Gastrocnemius medialis (tissue), 4 donors: ENCODE measurements around the gene GID8. TPM values are rescaled to one million over a fixed set of nuclear protein-coding genes. Genes with fewer than 3 reads are reported as not detected.
"Not testable (repeated sequence)": the region's sequence is repeated elsewhere in the genome, so short reads cannot be mapped to it uniquely, and the experiment has no call there.

ENCODE experiments used
- ATAC-seq, 2 donors: fragments of 150-250 bp; one replicate each; pipeline ENCODE4 v1.9.1; 2016
- DNase-seq, 2 donors: peaks; one replicate each; pipeline ENCODE4 v3.0.0-alpha.2; 2019
- H3K27ac ChIP-seq, 4 donors: fragments of 200-600 bp; sonication (generic); 1 replicate in 1 of 4; 2 replicates in 3 of 4; pipeline ENCODE4 v1.5.1; 2016 to 2018; ENCODE audit warnings: mild to moderate bottlenecking in 2 of 4, moderate library complexity in 1 of 4
- H3K27me3 ChIP-seq, 3 donors: fragments of 200-600 bp; sonication (generic) in 2 of 3; 1 replicate in 1 of 3; 2 replicates in 2 of 3; pipeline versions ENCODE4 v1.5.1 to v1.6.0; 2016 to 2019; ENCODE audit warnings: mild to moderate bottlenecking in 1 of 3, moderate library complexity in 1 of 3
- H3K36me3 ChIP-seq, 2 donors: fragments of 200-600 bp; sonication (generic) in 1 of 2; one replicate each; pipeline ENCODE4 v1.5.1; 2017 to 2018
- H3K4me1 ChIP-seq, 2 donors: fragments of 200-600 bp; sonication (generic) in 1 of 2; one replicate each; pipeline ENCODE4 v1.5.1; 2016 to 2017; ENCODE audit warnings: mild to moderate bottlenecking in 2 of 2
- H3K4me3 ChIP-seq, 4 donors: fragments of 200-600 bp; sonication (generic) in 3 of 4; 1 replicate in 1 of 4; 2 replicates in 3 of 4; pipeline ENCODE4 v1.5.1; 2016 to 2019; ENCODE audit warnings: mild to moderate bottlenecking in 2 of 4
- H3K9me3 ChIP-seq, 3 donors: fragments of 200-600 bp; sonication (generic) in 2 of 3; 1 replicate in 1 of 3; 2 replicates in 2 of 3; pipeline ENCODE4 v1.5.1; 2016 to 2019
- POLR2A ChIP-seq, 2 donors: fragments of 450-650 bp; IDR thresholded peaks; one replicate each; pipeline ENCODE4 v1.6.1; 2017; ENCODE audit warnings: antibody characterized with exemption in 2 of 2, mild to moderate bottlenecking in 2 of 2, moderate library complexity in 2 of 2
- in situ Hi-C, 4 donors: fragments of 200-750 bp; cut with MboI; loops; one replicate each; pipeline versions ENCODE4 v1.15.0 to v1.8.0; 2017; ENCODE audit warnings: low sequenced_read_pairs in 4 of 4
- intact Hi-C: fragments of 100-400 bp; cut with DNase I; formaldehyde crosslinking; loops from one replicate; pipeline ENCODE4 v1.15.1; 2023; ENCODE audit warnings: low total_unique reads
- total RNA-seq, 4 donors: library from RNA; depleted of rRNA; stranded (reverse); fragments of >200 nt; gene quantifications; one replicate each; pipeline versions ENCODE4 v1.1.0 to v1.2.3, GENCODE V29; 2016
- TF ChIP-seq, protein P1 (sequence below), 5 experiments: fragments of 450-650 bp in 3 of 5; fragments of 200-600 bp in 2 of 5; sonication (generic) in 2 of 5; IDR thresholded peaks in 4 of 5; conservative IDR thresholded peaks in 1 of 5; 1 replicate in 4 of 5; 2 replicates in 1 of 5; pipeline ENCODE4 v1.5.1; 2016 to 2019; ENCODE audit warnings: antibody characterized with exemption in 5 of 5, mild to moderate bottlenecking in 3 of 5, moderate library complexity in 3 of 5

The GID8 gene
- total RNA-seq, 4 donors from 2014 or later = 12.8 to 16.2 (median 13.5) TPM

DNA sequence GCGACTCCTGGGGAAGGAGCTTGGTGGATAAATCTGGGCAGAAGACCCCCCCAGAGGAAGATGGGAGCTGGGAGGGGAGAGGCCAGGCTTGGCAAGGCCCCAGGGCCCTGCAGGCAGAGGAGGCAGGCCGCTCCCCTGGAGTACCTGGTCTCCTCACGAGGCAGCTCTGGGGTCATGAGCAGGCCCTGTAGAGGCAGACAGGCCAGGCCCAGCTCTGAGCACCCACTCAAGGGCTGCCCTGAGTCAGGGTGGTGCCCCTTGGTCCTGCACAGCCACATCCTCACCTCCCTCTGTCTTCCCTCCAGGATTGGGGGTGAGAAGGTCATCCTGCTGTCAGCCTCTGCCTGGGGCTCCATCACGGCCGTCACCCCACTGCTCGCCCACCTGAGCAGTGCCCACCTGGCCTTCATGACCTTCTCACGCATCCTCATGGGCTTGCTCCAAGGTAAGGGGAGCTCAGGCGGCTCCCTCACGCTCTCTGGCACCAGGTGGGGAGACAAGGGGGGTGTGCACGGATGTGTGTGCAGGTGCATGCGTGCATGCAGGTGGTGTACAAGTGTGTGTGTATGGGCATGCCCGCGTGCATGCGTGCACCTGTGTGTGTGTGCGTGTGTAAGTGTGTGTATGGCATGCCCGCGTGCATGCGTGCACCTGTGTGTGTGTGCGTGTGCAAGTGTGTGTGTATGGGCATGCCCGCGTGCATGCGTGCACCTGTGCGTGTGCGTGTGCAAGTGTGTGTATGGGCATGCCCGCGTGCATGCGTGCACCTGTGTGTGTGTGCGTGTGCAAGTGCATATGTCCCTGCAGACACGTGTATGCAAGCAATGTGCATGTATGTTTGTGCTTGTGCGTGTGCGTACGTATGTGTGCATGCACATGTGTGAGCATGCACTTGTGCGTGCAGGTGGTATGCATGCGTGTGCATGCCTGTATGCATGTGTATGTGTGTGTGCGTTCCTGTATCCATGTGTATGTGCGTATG is 19.5 kb downstream of the GID8 start:
- H3K4me1 ChIP-seq = peaks cover 5 to 13% of the 10 kb centered on the region in 2 donors
- H3K9me3 ChIP-seq = no peaks in the 10 kb centered on the region
- no peak overlapping the region for H3K27ac ChIP-seq
- no peak for TF ChIP-seq POLR2A (IDR thresholded peaks at IDR 0.05)
- TF ChIP-seq, protein P1, sequence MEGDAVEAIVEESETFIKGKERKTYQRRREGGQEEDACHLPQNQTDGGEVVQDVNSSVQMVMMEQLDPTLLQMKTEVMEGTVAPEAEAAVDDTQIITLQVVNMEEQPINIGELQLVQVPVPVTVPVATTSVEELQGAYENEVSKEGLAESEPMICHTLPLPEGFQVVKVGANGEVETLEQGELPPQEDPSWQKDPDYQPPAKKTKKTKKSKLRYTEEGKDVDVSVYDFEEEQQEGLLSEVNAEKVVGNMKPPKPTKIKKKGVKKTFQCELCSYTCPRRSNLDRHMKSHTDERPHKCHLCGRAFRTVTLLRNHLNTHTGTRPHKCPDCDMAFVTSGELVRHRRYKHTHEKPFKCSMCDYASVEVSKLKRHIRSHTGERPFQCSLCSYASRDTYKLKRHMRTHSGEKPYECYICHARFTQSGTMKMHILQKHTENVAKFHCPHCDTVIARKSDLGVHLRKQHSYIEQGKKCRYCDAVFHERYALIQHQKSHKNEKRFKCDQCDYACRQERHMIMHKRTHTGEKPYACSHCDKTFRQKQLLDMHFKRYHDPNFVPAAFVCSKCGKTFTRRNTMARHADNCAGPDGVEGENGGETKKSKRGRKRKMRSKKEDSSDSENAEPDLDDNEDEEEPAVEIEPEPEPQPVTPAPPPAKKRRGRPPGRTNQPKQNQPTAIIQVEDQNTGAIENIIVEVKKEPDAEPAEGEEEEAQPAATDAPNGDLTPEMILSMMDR (IDR thresholded peaks at IDR 0.05 in 4 of 5, conservative IDR thresholded peaks at IDR 0.05 in 1 of 5) = no peak
- in situ Hi-C loops = no loop called here
- H3K4me3 ChIP-seq = no peak overlapping the region
- no peaks in the 10 kb centered on the region for H3K36me3 ChIP-seq
- intact Hi-C loops = no loop called here
- no peak for ATAC-seq
- H3K27me3 ChIP-seq = no peaks in the 10 kb centered on the region
- DNase-seq = no peak

DNA sequence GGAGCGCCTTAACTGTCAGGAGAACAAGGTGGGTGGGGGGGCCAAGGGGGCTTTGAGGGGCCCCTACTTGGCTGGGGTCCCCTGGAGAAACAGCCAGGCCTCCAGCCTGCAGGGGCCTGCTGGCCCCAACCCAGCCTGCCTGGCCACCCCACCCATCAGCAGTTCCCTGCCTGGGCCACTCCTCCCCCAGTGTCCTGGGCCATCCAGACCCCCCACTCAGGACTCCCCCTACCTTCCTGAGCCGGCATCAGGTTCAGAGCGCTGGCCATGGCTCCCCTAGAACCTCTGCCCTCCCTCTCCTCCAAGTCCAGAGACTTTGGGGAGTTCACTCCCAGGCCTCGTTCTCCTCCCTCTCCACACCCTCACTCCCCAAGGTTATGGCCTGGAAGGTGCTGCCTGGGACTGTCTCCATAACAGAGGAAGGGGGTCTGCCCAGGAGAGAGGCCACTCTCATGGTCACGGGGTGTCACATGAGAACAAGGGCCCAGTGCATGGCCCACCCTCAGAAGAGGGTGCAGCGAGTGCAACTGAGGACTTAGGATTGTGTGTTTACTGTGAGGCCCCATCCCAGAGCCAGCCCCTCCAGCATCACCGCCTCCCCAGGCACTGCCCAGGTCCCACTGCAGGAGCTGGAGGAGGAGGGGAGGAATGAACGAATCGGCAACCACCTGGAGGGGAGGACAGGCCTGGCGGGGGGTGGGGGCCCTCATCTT is 20.6 kb downstream of the GID8 start:
- TF ChIP-seq, protein P1 (IDR thresholded peaks at IDR 0.05 in 4 of 5, conservative IDR thresholded peaks at IDR 0.05 in 1 of 5) = no peak
- Histone ChIP-seq H3K4me3 (no peak overlapping the region), H3K4me1 (peaks cover 2 to 5% of the 10 kb centered on the region in 2 donors), H3K9me3 (no peaks in the 10 kb centered on the region), H3K27ac (no peak overlapping the region), H3K36me3 (no peaks in the 10 kb centered on the region), H3K27me3 (no peaks in the 10 kb centered on the region)
- DNase-seq (no peak), ATAC-seq (no peak)
- in situ Hi-C loops = no loop called here
- intact Hi-C loops = no loop called here

DNA sequence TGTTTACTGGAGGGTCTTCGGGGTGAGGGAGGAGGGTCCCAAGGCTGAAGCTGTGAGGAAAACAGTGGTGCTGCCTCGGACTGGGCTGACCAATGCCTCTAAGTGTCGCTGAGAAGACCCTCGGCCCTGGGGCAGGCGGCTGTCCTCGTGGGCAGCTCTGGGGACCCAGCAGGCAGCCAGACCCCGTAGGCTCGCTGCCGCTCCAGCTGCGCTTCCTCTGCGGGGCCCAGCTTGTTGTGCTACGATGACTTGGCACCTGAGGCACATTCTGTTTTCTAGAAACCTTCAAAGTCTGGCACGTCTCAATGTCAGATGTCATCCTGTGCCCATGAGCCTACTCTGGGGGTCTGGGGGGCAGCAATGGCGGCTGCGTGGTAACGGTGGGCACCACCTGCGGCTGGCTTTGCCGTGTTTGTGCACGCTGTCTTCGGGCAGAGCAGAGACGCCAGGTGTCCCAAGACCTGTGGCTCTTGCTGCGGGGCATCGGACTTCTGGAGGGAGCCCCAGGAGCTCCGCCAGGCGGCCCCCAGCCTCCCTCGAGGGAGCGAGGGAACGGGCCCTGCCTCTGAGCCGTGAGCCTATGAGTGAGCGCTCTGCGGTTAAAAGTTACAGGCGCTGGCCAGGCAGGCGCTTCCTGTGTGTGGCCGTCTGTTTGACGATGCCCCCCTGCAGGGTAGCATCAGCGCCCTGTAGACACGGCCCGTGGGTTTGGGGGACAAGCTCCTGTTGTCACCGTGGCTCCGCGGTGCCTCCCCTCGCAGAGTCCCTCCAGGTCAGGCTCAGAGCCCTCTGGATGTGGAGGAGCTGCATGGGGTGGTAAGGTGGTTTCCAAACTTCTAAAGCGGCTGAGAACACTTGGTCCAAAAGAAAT is 21.4 kb downstream of the GID8 start:
- ATAC-seq (no peak), DNase-seq (no peak)
- Histone ChIP-seq H3K27me3 (no peaks in the 10 kb centered on the region), H3K36me3 (no peaks in the 10 kb centered on the region), H3K9me3 (no peaks in the 10 kb centered on the region), H3K27ac (no peak overlapping the region), H3K4me1 (peaks cover 0 to 5% of the 10 kb centered on the region in 2 donors), H3K4me3 (no peak overlapping the region)
- in situ Hi-C loops (no loop called here), intact Hi-C loops (no loop called here)
- TF ChIP-seq POLR2A (IDR thresholded peaks at IDR 0.05) = no peak
- TF ChIP-seq, protein P1 (IDR thresholded peaks at IDR 0.05 in 4 of 5, conservative IDR thresholded peaks at IDR 0.05 in 1 of 5) = no peak

DNA sequence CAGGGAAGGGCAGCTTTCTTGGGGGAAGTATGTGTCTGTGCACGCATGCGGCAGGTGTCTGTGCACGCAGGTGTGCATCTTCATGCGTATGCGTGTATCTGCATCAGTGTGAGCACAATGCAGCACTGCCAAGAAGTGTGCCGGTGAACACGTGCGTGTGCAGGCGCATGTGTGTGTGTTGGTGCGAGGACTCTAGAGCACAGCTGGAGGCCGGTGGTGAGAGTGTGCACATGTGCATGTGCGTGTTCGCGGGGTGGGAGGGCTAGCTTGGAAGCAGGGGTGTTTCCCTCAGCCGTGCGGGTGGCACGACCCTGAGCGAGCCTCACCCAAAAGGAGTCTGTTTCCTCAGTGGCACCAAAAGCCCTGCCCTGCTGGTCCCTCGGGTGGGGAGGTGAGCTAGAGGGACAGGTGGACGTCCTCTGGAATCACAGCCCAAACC is 22.1 kb downstream of the GID8 start:
- in situ Hi-C loops = no loop called here
- intact Hi-C loops = no loop called here
- Histone ChIP-seq H3K27ac (no peak overlapping the region), H3K27me3 (no peaks in the 10 kb centered on the region), H3K4me1 (peaks cover 0 to 5% of the 10 kb centered on the region in 2 donors), H3K9me3 (no peaks in the 10 kb centered on the region), H3K4me3 (no peak overlapping the region), H3K36me3 (no peaks in the 10 kb centered on the region)
- no peak for DNase-seq
- no peak for ATAC-seq
- TF ChIP-seq, protein P1 (IDR thresholded peaks at IDR 0.05 in 4 of 5, conservative IDR thresholded peaks at IDR 0.05 in 1 of 5) = no peak

DNA sequence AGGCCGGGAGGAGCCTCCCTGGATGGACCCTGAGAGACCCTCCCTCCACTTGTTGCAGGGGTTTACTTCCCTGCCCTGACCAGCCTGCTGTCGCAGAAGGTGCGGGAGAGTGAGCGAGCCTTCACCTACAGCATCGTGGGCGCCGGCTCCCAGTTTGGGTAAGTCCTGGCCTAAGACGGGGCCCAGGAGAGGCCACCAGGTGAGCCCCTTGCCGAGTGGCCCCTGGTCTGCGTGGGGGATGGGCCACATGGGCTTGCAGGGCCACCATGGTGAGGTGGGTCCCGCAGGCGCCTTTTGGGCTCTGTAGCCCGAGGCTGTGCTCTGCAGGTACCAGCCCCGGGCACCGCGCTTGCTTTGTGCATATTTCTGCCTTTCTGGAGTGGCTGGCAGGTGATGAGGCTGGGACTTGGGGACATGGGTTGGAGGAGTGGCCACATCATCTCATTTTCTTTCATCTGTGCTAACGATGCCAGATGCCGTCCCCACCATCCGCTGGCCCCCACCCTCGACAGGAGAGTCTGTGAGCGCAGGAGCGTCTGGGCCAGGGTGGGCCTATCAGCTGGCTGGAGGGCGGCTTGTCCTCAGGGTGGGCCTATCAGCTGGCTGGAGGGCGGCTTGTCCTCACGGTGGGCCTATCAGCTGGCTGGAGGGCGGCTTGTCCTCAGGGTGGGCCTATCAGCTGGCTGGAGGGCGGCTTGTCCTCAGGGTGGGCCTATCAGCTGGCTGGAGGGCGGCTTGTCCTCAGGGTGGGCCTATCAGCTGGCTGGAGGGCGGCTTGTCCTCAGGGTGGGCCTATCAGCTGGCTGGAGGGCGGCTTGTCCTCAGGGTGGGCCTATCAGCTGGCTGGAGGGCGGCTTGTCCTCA is 22.7 kb downstream of the GID8 start:
- H3K27me3 ChIP-seq, H3K27ac ChIP-seq, H3K4me3 ChIP-seq, DNase-seq, ATAC-seq, H3K36me3 ChIP-seq, intact Hi-C loops, in situ Hi-C loops, H3K4me1 ChIP-seq, H3K9me3 ChIP-seq: not testable (repeated sequence)
